SJSA1 (cell line): ENCODE results near the gene STXBP5. TPM values are rescaled to one million over a fixed set of nuclear protein-coding genes. Genes with fewer than 3 reads are reported as not detected.

Source experiments
- DNase-seq, 2 experiments: peaks; one replicate each; pipeline ENCODE4 v3.0.0-alpha.2; 2015 to 2020; ENCODE audit warnings: low spot score in 2 of 2, low read depth in 1 of 2
- H3K27ac ChIP-seq: fragments of 250-450 bp; sonication (Bioruptor Pico); 2 replicates; pipeline ENCODE4 v1.5.1; 2020; ENCODE audit warnings: mild to moderate bottlenecking, moderate library complexity
- H3K27me3 ChIP-seq: fragments of 250-450 bp; sonication (Bioruptor Pico); replicated peaks from 2 replicates; pipeline ENCODE4 v1.5.1; 2020; ENCODE audit warnings: mild to moderate bottlenecking, moderate library complexity
- H3K36me3 ChIP-seq: fragments of 250-450 bp; sonication (Bioruptor Pico); 2 replicates; pipeline ENCODE4 v1.5.1; 2020; ENCODE audit warnings: mild to moderate bottlenecking
- H3K4me1 ChIP-seq: fragments of 250-450 bp; sonication (Bioruptor Pico); replicated peaks from 2 replicates; pipeline ENCODE4 v1.6.1; 2021; ENCODE audit warnings: mild to moderate bottlenecking
- H3K4me3 ChIP-seq: fragments of 250-450 bp; sonication (Bioruptor Pico); 2 replicates; pipeline ENCODE4 v1.5.1; 2020; ENCODE audit warnings: mild to moderate bottlenecking
- H3K9me3 ChIP-seq: fragments of 250-450 bp; sonication (Bioruptor Pico); replicated peaks from 2 replicates; pipeline ENCODE4 v1.5.1; 2020; ENCODE audit warnings: mild to moderate bottlenecking
- total RNA-seq: library from RNA; depleted of rRNA; stranded (reverse); fragments of >200 nt; shearing (Covaris generic); gene quantifications from 2 replicates; pipeline ENCODE4 v1.2.3, GENCODE V29; 2014

The STXBP5 gene
- total RNA-seq, 1 experiment from 2014 or later = 19.5 TPM

- H3K27me3 ChIP-seq = no peaks in the 10 kb centered on the region
- H3K36me3 ChIP-seq = peaks cover 16% of the 10 kb centered on the region
- H3K9me3 ChIP-seq = no peaks in the 10 kb centered on the region
- no peaks in the 10 kb centered on the region for H3K4me1 ChIP-seq
- DNase-seq = no peak
- no peak overlapping the region for H3K27ac ChIP-seq
- no peak overlapping the region for H3K4me3 ChIP-seq
These were observed 179.8 kb downstream of the STXBP5 start for GRCh38 chr6:147384029-147384428.

- H3K36me3 ChIP-seq = peaks cover 11% of the 10 kb centered on the region
- H3K4me1 ChIP-seq = no peaks in the 10 kb centered on the region
These were observed 180.8 kb downstream of the STXBP5 start for GRCh38 chr6:147384737-147385710.

GRCh38 chr6:147389463-147389862 is 185.2 kb downstream of the STXBP5 start:
- H3K9me3 ChIP-seq = no peaks in the 10 kb centered on the region
- no peak overlapping the region for H3K4me3 ChIP-seq
- DNase-seq = no peak
- H3K4me1 ChIP-seq = no peaks in the 10 kb centered on the region
- no peak overlapping the region for H3K27ac ChIP-seq
- H3K36me3 ChIP-seq = no peaks in the 10 kb centered on the region
- H3K27me3 ChIP-seq = no peaks in the 10 kb centered on the region; the same call in 1 of the 2 replicates

More at GRCh38 chr6:147384737-147385710, 180.8 kb downstream of the STXBP5 start:
- DNase-seq = no peak
- H3K27me3 ChIP-seq = no peaks in the 10 kb centered on the region
- H3K27ac ChIP-seq = no peak overlapping the region
- no peaks in the 10 kb centered on the region for H3K9me3 ChIP-seq
- H3K4me3 ChIP-seq = no peak overlapping the region

- no peaks in the 10 kb centered on the region for H3K9me3 ChIP-seq
- DNase-seq = no peak
- no peaks in the 10 kb centered on the region; the same call in 1 of the 2 replicates for H3K27me3 ChIP-seq
- no peaks in the 10 kb centered on the region for H3K4me1 ChIP-seq
- no peak overlapping the region for H3K4me3 ChIP-seq
- no peaks in the 10 kb centered on the region for H3K36me3 ChIP-seq
- no peak overlapping the region for H3K27ac ChIP-seq
These were observed 186.8 kb downstream of the STXBP5 start for GRCh38 chr6:147390909-147391536.

GRCh38 chr6:147392917-147393625 is 188.9 kb downstream of the STXBP5 start:
- no peak overlapping the region for H3K27ac ChIP-seq
- no peaks in the 10 kb centered on the region for H3K4me1 ChIP-seq
- H3K4me3 ChIP-seq = no peak overlapping the region
- H3K9me3 ChIP-seq = no peaks in the 10 kb centered on the region
- no peaks in the 10 kb centered on the region; the same call in 1 of the 2 replicates for H3K27me3 ChIP-seq
- H3K36me3 ChIP-seq = no peaks in the 10 kb centered on the region
- DNase-seq = no peak

- H3K4me3 ChIP-seq = no peak overlapping the region
- no peaks in the 10 kb centered on the region for H3K9me3 ChIP-seq
- no peak for DNase-seq
- H3K27me3 ChIP-seq = no peaks in the 10 kb centered on the region; the same call in 1 of the 2 replicates
- H3K36me3 ChIP-seq = no peaks in the 10 kb centered on the region
- H3K4me1 ChIP-seq = no peaks in the 10 kb centered on the region
- H3K27ac ChIP-seq = no peak overlapping the region
These were observed 190.9 kb downstream of the STXBP5 start for GRCh38 chr6:147395158-147395557.

GRCh38 chr6:147397306-147397705 is 193.1 kb downstream of the STXBP5 start:
- Histone ChIP-seq H3K9me3 (peaks cover 6% of the 10 kb centered on the region; the same call in 1 of the 2 replicates), H3K4me3 (no peak overlapping the region), H3K4me1 (no peaks in the 10 kb centered on the region), H3K27me3 (no peaks in the 10 kb centered on the region; the same call in 1 of the 2 replicates), H3K36me3 (no peaks in the 10 kb centered on the region), H3K27ac (no peak overlapping the region)
- no peak for DNase-seq

- DNase-seq = no peak
- Histone ChIP-seq H3K36me3 (no peaks in the 10 kb centered on the region), H3K4me1 (no peaks in the 10 kb centered on the region), H3K9me3 (peaks cover 6% of the 10 kb centered on the region; the same call in 1 of the 2 replicates), H3K27me3 (no peaks in the 10 kb centered on the region), H3K4me3 (no peak overlapping the region), H3K27ac (no peak overlapping the region)
These were observed 196.8 kb downstream of the STXBP5 start for GRCh38 chr6:147400968-147401367.

- H3K4me1 ChIP-seq = no peaks in the 10 kb centered on the region
- H3K36me3 ChIP-seq = no peaks in the 10 kb centered on the region
- no peak overlapping the region for H3K4me3 ChIP-seq
- peaks cover 6% of the 10 kb centered on the region; the same call in 1 of the 2 replicates for H3K9me3 ChIP-seq
- no peak for DNase-seq
- no peaks in the 10 kb centered on the region for H3K27me3 ChIP-seq
- no peak overlapping the region for H3K27ac ChIP-seq
These were observed 197.6 kb downstream of the STXBP5 start for GRCh38 chr6:147401779-147402178.

- Histone ChIP-seq H3K36me3 (no peaks in the 10 kb centered on the region), H3K9me3 (no peaks in the 10 kb centered on the region), H3K27ac (no peak overlapping the region), H3K4me3 (no peak overlapping the region), H3K27me3 (peaks cover 3% of the 10 kb centered on the region; the same call in 1 of the 2 replicates), H3K4me1 (no peaks in the 10 kb centered on the region)
- no peak for DNase-seq
These were observed 202.6 kb downstream of the STXBP5 start for GRCh38 chr6:147406783-147407182.

- no peak overlapping the region for H3K27ac ChIP-seq
- H3K4me1 ChIP-seq = no peaks in the 10 kb centered on the region
- H3K27me3 ChIP-seq = peaks cover 6% of the 10 kb centered on the region; the same call in 1 of the 2 replicates
- H3K36me3 ChIP-seq = no peaks in the 10 kb centered on the region
- no peak for DNase-seq
- no peak overlapping the region for H3K4me3 ChIP-seq
- no peaks in the 10 kb centered on the region for H3K9me3 ChIP-seq
These were observed 203.4 kb downstream of the STXBP5 start for GRCh38 chr6:147407571-147407970.

- Histone ChIP-seq H3K36me3 (no peaks in the 10 kb centered on the region), H3K27me3 (peaks cover 3% of the 10 kb centered on the region; the same call in 1 of the 2 replicates), H3K4me1 (no peaks in the 10 kb centered on the region), H3K4me3 (no peak overlapping the region), H3K9me3 (no peaks in the 10 kb centered on the region), H3K27ac (no peak overlapping the region)
- no peak for DNase-seq
These were observed 212.4 kb downstream of the STXBP5 start for GRCh38 chr6:147416622-147417021.

- Histone ChIP-seq H3K4me3 (no peak overlapping the region), H3K4me1 (no peaks in the 10 kb centered on the region), H3K27me3 (no peaks in the 10 kb centered on the region; the same call in 1 of the 2 replicates), H3K36me3 (no peaks in the 10 kb centered on the region), H3K27ac (no peak overlapping the region), H3K9me3 (no peaks in the 10 kb centered on the region)
- DNase-seq = no peak
These were observed 213.7 kb downstream of the STXBP5 start for GRCh38 chr6:147417954-147418353.
